Thyroid gland (tissue), 4 donors: ENCODE results near the gene HNRNPDL. TPM values are rescaled to one million over a fixed set of nuclear protein-coding genes. Genes with fewer than 3 reads are reported as not detected.

Experiments
- DNase-seq, 2 donors: peaks; one replicate each; pipeline ENCODE4 v3.0.0-alpha.2; 2019
- H3K27ac ChIP-seq, 3 donors: fragments of 200-600 bp; sonication (generic); 1 replicate in 2 of 3; 2 replicates in 1 of 3; pipeline ENCODE4 v1.5.1; 2016 to 2019; ENCODE audit warnings: mild to moderate bottlenecking in 1 of 3, moderate library complexity in 1 of 3
- H3K27me3 ChIP-seq: fragments of 200-600 bp; sonication (generic); one replicate; pipeline ENCODE4 v1.5.1; 2019
- H3K36me3 ChIP-seq, 2 donors: fragments of 200-600 bp; sonication (generic); one replicate each; pipeline ENCODE4 v1.5.1; 2016 to 2019
- H3K4me1 ChIP-seq, 2 donors: fragments of 200-600 bp; sonication (generic); one replicate each; pipeline ENCODE4 v1.5.1; 2017 to 2019
- H3K4me3 ChIP-seq, 3 donors: fragments of 200-600 bp; sonication (generic); replicated peaks in 1 of 3; 1 replicate in 2 of 3; 2 replicates in 1 of 3; pipeline ENCODE4 v1.5.1; 2016; ENCODE audit warnings: mild to moderate bottlenecking in 1 of 3
- H3K9me3 ChIP-seq: fragments of 200-600 bp; sonication (generic); one replicate; pipeline ENCODE4 v1.5.1; 2017
- POLR2A ChIP-seq, 2 donors: fragments of 450-650 bp; IDR thresholded peaks; one replicate each; pipeline ENCODE4 v1.6.1; 2017; ENCODE audit warnings: antibody characterized with exemption in 2 of 2, mild to moderate bottlenecking in 2 of 2, moderate library complexity in 1 of 2
- WGBS, 2 donors: methylation state at CpG; one replicate each; pipeline ENCODE4 v1.1.5; 2017; 5-methylcytosine and 5-hydroxymethylcytosine counted together
- intact Hi-C: fragments of 100-400 bp; cut with DNase I; formaldehyde crosslinking; loops from one replicate; pipeline ENCODE4 v1.15.1; 2023
- total RNA-seq, 4 donors: library from RNA; depleted of rRNA; stranded (reverse); fragments of >200 nt; gene quantifications; one replicate each; pipeline ENCODE4 v1.2.3, GENCODE V29; 2016
- TF ChIP-seq, protein P1 (sequence below), 6 experiments: fragments of 200-600 bp in 3 of 6; fragments of 450-650 bp in 3 of 6; sonication (generic) in 3 of 6; IDR thresholded peaks; one replicate each; pipeline ENCODE4 v1.5.1; 2016 to 2019; ENCODE audit warnings: antibody characterized with exemption in 6 of 6, mild to moderate bottlenecking in 2 of 6, inconsistent platforms in 1 of 6, moderate library complexity in 1 of 6

HNRNPDL gene
- total RNA-seq, 4 donors from 2014 or later = 189 to 287 (median 245) TPM

DNA sequence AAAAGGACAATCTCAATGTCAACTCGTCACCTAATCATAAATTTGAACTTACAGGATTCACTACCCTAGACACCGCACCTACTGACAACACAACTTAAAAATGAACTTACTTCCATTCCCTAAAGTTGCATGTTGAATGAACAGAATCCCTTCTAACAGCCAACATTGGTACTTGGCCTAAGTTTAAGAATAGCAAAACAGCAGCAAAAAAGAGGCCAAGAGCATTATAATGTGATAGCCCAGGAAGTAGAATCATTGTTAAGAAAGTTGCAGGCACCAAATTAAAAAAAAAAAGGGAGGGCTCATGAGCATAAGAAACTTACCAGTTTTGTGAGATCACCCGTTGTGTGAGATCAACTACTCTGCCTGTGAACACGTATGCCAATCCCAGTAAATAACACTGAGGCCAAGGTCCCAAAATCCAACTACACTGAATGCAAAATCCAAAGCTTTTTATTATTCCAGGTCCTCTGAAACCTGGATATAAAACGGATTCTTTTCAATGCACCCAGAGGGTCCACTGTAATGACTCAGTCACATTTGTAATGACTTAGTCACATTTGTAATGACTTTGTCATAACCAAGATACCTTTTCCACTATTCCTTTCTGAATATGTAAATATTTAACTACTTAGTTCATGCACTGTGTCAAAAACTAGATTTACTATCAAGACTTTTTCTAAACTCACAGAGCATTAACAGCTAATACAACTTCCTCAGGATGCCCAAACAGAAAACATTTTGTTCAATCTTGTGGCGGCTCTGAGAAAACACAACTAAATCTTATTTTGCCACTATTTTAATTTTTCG is 6.8 kb downstream of the HNRNPDL start:
- no peak for DNase-seq
- whole genome bisulfite sequencing, 2 donors = 90 to 95% methylated on average over 7 of the region's 7 CpGs
- H3K27me3 ChIP-seq = no peaks in the 10 kb centered on the region
- no peak overlapping the region for H3K4me3 ChIP-seq
- intact Hi-C loops = no loop called here
- peaks cover 18 to 19% of the 10 kb centered on the region in 2 donors for H3K4me1 ChIP-seq
- no peaks in the 10 kb centered on the region for H3K9me3 ChIP-seq
- H3K27ac ChIP-seq = no peak overlapping the region
- TF ChIP-seq, protein P1, sequence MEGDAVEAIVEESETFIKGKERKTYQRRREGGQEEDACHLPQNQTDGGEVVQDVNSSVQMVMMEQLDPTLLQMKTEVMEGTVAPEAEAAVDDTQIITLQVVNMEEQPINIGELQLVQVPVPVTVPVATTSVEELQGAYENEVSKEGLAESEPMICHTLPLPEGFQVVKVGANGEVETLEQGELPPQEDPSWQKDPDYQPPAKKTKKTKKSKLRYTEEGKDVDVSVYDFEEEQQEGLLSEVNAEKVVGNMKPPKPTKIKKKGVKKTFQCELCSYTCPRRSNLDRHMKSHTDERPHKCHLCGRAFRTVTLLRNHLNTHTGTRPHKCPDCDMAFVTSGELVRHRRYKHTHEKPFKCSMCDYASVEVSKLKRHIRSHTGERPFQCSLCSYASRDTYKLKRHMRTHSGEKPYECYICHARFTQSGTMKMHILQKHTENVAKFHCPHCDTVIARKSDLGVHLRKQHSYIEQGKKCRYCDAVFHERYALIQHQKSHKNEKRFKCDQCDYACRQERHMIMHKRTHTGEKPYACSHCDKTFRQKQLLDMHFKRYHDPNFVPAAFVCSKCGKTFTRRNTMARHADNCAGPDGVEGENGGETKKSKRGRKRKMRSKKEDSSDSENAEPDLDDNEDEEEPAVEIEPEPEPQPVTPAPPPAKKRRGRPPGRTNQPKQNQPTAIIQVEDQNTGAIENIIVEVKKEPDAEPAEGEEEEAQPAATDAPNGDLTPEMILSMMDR (IDR thresholded peaks at IDR 0.05) = no peak
- no peak for TF ChIP-seq POLR2A (IDR thresholded peaks at IDR 0.05)
- peaks cover 35 to 37% of the 10 kb centered on the region in 2 donors for H3K36me3 ChIP-seq

DNA sequence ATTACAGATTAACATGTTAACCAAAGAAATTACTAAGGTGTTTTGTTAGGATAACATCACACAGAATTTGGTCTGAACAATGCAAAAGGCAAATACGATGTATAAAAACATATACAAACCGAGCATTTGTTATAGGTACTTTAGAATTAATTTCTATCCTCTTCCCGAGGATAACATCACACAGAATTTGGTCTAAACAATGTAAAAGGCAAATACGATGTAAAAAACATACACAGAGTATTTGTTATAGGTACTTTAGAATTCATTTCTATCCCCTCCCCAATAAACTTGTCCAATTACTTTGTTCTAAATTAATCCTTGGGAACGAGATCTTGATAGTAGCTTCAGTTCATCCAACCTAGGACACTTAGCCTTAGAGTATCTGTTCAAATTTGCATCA is 7.6 kb downstream of the HNRNPDL start:
- no peak overlapping the region for H3K27ac ChIP-seq
- H3K36me3 ChIP-seq = peaks cover 35 to 37% of the 10 kb centered on the region in 2 donors
- intact Hi-C loops = no loop called here

GRCh38 chr4:82421796-82422560 is 8.3 kb downstream of the HNRNPDL start:
- H3K27ac ChIP-seq = no peak overlapping the region
- 87 to 89% methylated on average over 13 of the region's 13 CpGs for WGBS, 2 donors
- no peak overlapping the region for H3K4me3 ChIP-seq
- H3K36me3 ChIP-seq = peaks cover 35 to 37% of the 10 kb centered on the region in 2 donors
- no peaks in the 10 kb centered on the region for H3K9me3 ChIP-seq
- H3K4me1 ChIP-seq = peaks cover 5 to 10% of the 10 kb centered on the region in 2 donors
- no peaks in the 10 kb centered on the region for H3K27me3 ChIP-seq
- TF ChIP-seq, protein P1 (IDR thresholded peaks at IDR 0.05) = no peak
- no peak for TF ChIP-seq POLR2A (IDR thresholded peaks at IDR 0.05)
- intact Hi-C loops = no loop called here
- no peak for DNase-seq

More for the DNA sequence above, 7.6 kb downstream of the HNRNPDL start:
- TF ChIP-seq POLR2A (IDR thresholded peaks at IDR 0.05) = no peak
- TF ChIP-seq, protein P1 (IDR thresholded peaks at IDR 0.05) = no peak
- peaks cover 11 to 17% of the 10 kb centered on the region in 2 donors for H3K4me1 ChIP-seq
- H3K4me3 ChIP-seq = no peak overlapping the region
- H3K27me3 ChIP-seq = no peaks in the 10 kb centered on the region
- H3K9me3 ChIP-seq = no peaks in the 10 kb centered on the region
- WGBS, 2 donors = 87 to 91% methylated on average over 5 of the region's 5 CpGs
- DNase-seq = no peak

- 71 to 97% methylated on average over 3 of the region's 3 CpGs for WGBS, 2 donors
- Histone ChIP-seq H3K27me3 (no peaks in the 10 kb centered on the region), H3K27ac (no peak overlapping the region), H3K4me1 (no peaks in the 10 kb centered on the region), H3K4me3 (no peak overlapping the region), H3K36me3 (peaks cover 13 to 14% of the 10 kb centered on the region in 2 donors), H3K9me3 (no peaks in the 10 kb centered on the region)
- no peak for DNase-seq
- TF ChIP-seq, protein P1 (IDR thresholded peaks at IDR 0.05) = no peak
- no peak for TF ChIP-seq POLR2A (IDR thresholded peaks at IDR 0.05)
- intact Hi-C loops = no loop called here
These were observed 10.8 kb downstream of the HNRNPDL start for GRCh38 chr4:82419451-82419850.
